CD8-positive, alpha-beta memory T cell (primary cell): ENCODE data around the gene NEK1. TPM values are rescaled to one million over a fixed set of nuclear protein-coding genes. Genes with fewer than 3 reads are reported as not detected.

ENCODE experiments used
- CTCF ChIA-PET: fragments of 350-600 bp; sonication (Branson Sonifier 250); formaldehyde crosslinking; loops from one replicate; lab custom pipeline; 2021; ENCODE audit warnings: antibody characterized with exemption; lab: Charles Lee
- POLR2A ChIA-PET: fragments of 350-600 bp; sonication (Branson Sonifier 250); formaldehyde crosslinking; loops from one replicate; lab custom pipeline; 2021; ENCODE audit warnings: antibody characterized with exemption; lab: Charles Lee
- DNase-seq, 5 donors: peaks; one replicate each; pipeline versions ENCODE4 v3.0.0 to v3.0.0-alpha.2; 2020 to 2022; ENCODE audit warnings: mixed read lengths in 1 of 5
- H3K27ac ChIP-seq: one replicate; pipeline ENCODE4 v1.7.0; 2013; ENCODE audit warnings: low read depth, mild to moderate bottlenecking, low read length, moderate library complexity
- H3K27me3 ChIP-seq: 2 replicates; pipeline ENCODE4 v1.7.0; 2013; ENCODE audit warnings: low read length, mild to moderate bottlenecking; ENCODE audit not compliant: insufficient read depth, poor library complexity, severe bottlenecking
- H3K36me3 ChIP-seq: 2 replicates; pipeline ENCODE4 v1.7.0; 2013; ENCODE audit warnings: mild to moderate bottlenecking, low read length, moderate library complexity; ENCODE audit not compliant: insufficient read depth
- H3K4me1 ChIP-seq: 2 replicates; pipeline ENCODE4 v1.7.0; 2013; ENCODE audit warnings: mild to moderate bottlenecking, low read length, moderate library complexity; ENCODE audit not compliant: insufficient read depth
- H3K4me3 ChIP-seq: 2 replicates; pipeline ENCODE4 v1.7.0; 2013; ENCODE audit warnings: mild to moderate bottlenecking, low read length
- H3K9me3 ChIP-seq: 2 replicates; pipeline ENCODE4 v1.7.0; 2013; ENCODE audit warnings: mild to moderate bottlenecking, low read length
- H3K27ac Mint-ChIP-seq, 8 donors: one replicate each; pipeline ENCODE4 v1.8.0; 2020 to 2021; ENCODE audit warnings: mixed read lengths in 8 of 8, mild to moderate bottlenecking in 6 of 8, inconsistent platforms in 3 of 8, moderate library complexity in 3 of 8
- H3K27me3 Mint-ChIP-seq, 2 donors: one replicate each; pipeline ENCODE4 v1.8.0; 2020 to 2021; ENCODE audit warnings: mixed read lengths in 2 of 2, mild to moderate bottlenecking in 1 of 2, moderate library complexity in 1 of 2
- H3K36me3 Mint-ChIP-seq, 3 donors: one replicate each; pipeline ENCODE4 v1.8.0; 2020 to 2021; ENCODE audit warnings: mixed read lengths in 3 of 3, inconsistent platforms in 1 of 3, mild to moderate bottlenecking in 1 of 3
- H3K4me1 Mint-ChIP-seq, 3 donors: one replicate each; pipeline ENCODE4 v1.8.0; 2020 to 2021; ENCODE audit warnings: mixed read lengths in 3 of 3, inconsistent platforms in 1 of 3, mild to moderate bottlenecking in 1 of 3
- H3K4me3 Mint-ChIP-seq, 7 donors: one replicate each; pipeline ENCODE4 v1.8.0; 2020 to 2021; ENCODE audit warnings: mixed read lengths in 7 of 7, mild to moderate bottlenecking in 6 of 7, moderate library complexity in 4 of 7, inconsistent platforms in 2 of 7
- H3K9me3 Mint-ChIP-seq, 5 donors: one replicate each; pipeline ENCODE4 v1.8.0; 2020 to 2022; ENCODE audit warnings: mixed read lengths in 5 of 5, mild to moderate bottlenecking in 3 of 5, moderate library complexity in 2 of 5, inconsistent platforms in 1 of 5
- polyA plus RNA-seq: library from polyadenylated mRNA; unstranded; fragments of 300-500 nt; fragmentation: Illumina TruSeq; gene quantifications from one replicate; pipeline ENCODE4 v1.2.3, GENCODE V29; 2021
- total RNA-seq, 2 experiments: library from RNA; stranded (reverse); gene quantifications; one replicate each; pipeline ENCODE4 v1.2.3, GENCODE V29; 2021

Gene NEK1
- total and polyA plus RNA-seq, 3 experiments from 2014 or later, result 10.5 to 11.7 (median 11.6) TPM

- peak within 1 kb of the TSS; percentile 90 for H3K4me3 ChIP-seq
- CTCF ChIA-PET, result interaction anchor here (0.5 to 2.5 kb wide), 9 partner anchors 7 to 189 kb away, joined by 3 to 11 read pairs (median 4); partner anchors contain the start of gene NEK1
- DNase-seq, result peak; percentile 80 to 90 (median 86)
- Mint-ChIP-seq H3K27me3 (peaks cover 0 to 4% of the 10 kb centered on the region in 2 donors), H3K4me1 (peaks cover 46 to 66% (median 57%) of the 10 kb centered on the region in 3 donors), H3K36me3 (peaks cover 0 to 14% (median 2%) of the 10 kb centered on the region in 3 donors), H3K27ac (peak within 1 kb of the TSS; percentile 98 to 100 (median 100)), H3K4me3 (peak within 1 kb of the TSS; percentile 93 to 100 (median 99)), H3K9me3 (no peaks in the 10 kb centered on the region)
- no peaks in the 10 kb centered on the region for H3K27me3 ChIP-seq
- POLR2A ChIA-PET, result interaction anchor here (0.7 kb wide), 1 partner anchor 8 kb away, joined by 3 read pairs; no protein-coding TSS in a partner anchor
- no peaks in the 10 kb centered on the region for H3K36me3 ChIP-seq
- H3K4me1 ChIP-seq, result peaks cover 38% of the 10 kb centered on the region
- peak within 1 kb of the TSS; percentile 94 for H3K27ac ChIP-seq
- H3K9me3 ChIP-seq, result no peaks in the 10 kb centered on the region
Observed at GRCh38 chr4:169619958-169620879, 7.8 kb upstream of the NEK1 start, which contains the start of gene CLCN3. CLCN3 (plus strand) TSS chr4:169620578; CDS start chr4:169635929, 15,351 bp downstream.

DNA sequence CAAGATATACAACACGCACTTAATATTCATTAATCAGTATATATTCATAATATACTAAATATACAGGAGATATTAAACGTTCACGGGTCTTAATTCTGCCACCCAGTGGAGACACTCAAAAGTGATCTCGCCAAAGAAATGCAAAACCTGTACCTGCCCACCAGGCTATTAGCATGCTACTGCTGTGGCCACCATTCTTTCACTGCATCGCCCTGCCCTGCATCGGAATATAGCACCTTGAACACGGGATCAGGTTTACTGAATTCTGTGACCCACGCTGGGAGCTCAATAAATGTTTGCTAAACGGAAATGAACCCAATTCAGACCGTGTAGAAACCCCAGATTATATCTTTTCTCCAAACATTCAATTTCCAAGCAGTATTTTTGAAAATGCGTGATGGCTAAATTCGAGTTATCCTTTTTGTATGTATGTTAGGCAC, 7.2 kb upstream of the NEK1 start:
- H3K27ac ChIP-seq, result peak overlapping the region; percentile 94
- H3K4me3 ChIP-seq, result peak overlapping the region; percentile 90
- peaks cover 44 to 62% (median 54%) of the 10 kb centered on the region in 3 donors for H3K4me1 Mint-ChIP-seq
- peaks cover 0 to 14% (median 0%) of the 10 kb centered on the region in 3 donors for H3K36me3 Mint-ChIP-seq
- CTCF ChIA-PET, result interaction anchor here (0.7 to 2.5 kb wide), 7 partner anchors 14 to 610 kb away, joined by 3 to 11 read pairs (median 4); partner anchors contain the start of gene CBR4
- no peaks in the 10 kb centered on the region for H3K9me3 ChIP-seq
- H3K4me1 ChIP-seq, result peaks cover 38% of the 10 kb centered on the region
- no peaks in the 10 kb centered on the region for H3K9me3 Mint-ChIP-seq
- H3K27me3 ChIP-seq, result no peaks in the 10 kb centered on the region
- no peaks in the 10 kb centered on the region for H3K36me3 ChIP-seq
- POLR2A ChIA-PET, result interaction anchor here (0.8 kb wide), 1 partner anchor 10 kb away, joined by 3 read pairs; no protein-coding TSS in a partner anchor
- peaks cover 0 to 4% of the 10 kb centered on the region in 2 donors for H3K27me3 Mint-ChIP-seq
- peak overlapping the region; percentile 93 to 100 (median 99) for H3K4me3 Mint-ChIP-seq
- DNase-seq, result peak in 4 of 5 donors; percentile 31 to 73 (median 56)
- H3K27ac Mint-ChIP-seq, result peak overlapping the region; percentile 98 to 100 (median 100)

- no peak overlapping the region for H3K4me3 ChIP-seq
- Mint-ChIP-seq H3K36me3 (peaks cover 0 to 14% (median 0%) of the 10 kb centered on the region in 3 donors), H3K9me3 (no peaks in the 10 kb centered on the region), H3K4me1 (peaks cover 44 to 62% (median 54%) of the 10 kb centered on the region in 3 donors), H3K27me3 (peaks cover 0 to 4% of the 10 kb centered on the region in 2 donors), H3K4me3 (peak overlapping the region; percentile 93 to 100 (median 99)), H3K27ac (peak overlapping the region; percentile 98 to 100 (median 100))
- CTCF ChIA-PET, result interaction anchor here (0.8 to 2.5 kb wide), 6 partner anchors 31 to 609 kb away, joined by 3 to 11 read pairs (median 4); partner anchors contain the start of gene CBR4
- no peak for DNase-seq
- no peaks in the 10 kb centered on the region for H3K27me3 ChIP-seq
- POLR2A ChIA-PET, result interaction anchor here (0.8 kb wide), 1 partner anchor 11 kb away, joined by 3 read pairs; no protein-coding TSS in a partner anchor
- H3K27ac ChIP-seq, result peak overlapping the region; percentile 94
- no peaks in the 10 kb centered on the region for H3K9me3 ChIP-seq
- no peaks in the 10 kb centered on the region for H3K36me3 ChIP-seq
- H3K4me1 ChIP-seq, result peaks cover 38% of the 10 kb centered on the region
Observed at GRCh38 chr4:169618986-169619385, 6.6 kb upstream of the NEK1 start.

DNA sequence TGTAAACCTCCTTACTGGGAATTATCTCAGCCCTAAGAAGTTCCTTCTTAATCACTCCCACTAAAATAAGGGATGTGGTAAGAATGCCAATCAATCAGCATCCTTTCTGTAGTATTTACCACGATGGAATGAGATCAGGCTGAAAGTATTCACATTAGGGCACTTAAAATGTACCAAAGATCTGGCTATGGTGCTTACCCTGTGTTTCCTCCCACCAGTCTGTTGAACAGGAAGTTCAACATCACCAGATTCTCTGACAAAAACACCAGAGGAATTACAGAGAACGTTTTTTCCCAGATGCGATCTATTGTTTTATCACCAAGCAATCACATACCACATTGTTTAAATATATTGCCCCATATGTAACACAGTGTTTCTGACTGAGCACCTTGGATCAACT, 5.9 kb upstream of the NEK1 start:
- Histone ChIP-seq H3K27me3 (no peaks in the 10 kb centered on the region), H3K9me3 (no peaks in the 10 kb centered on the region), H3K4me3 (peak overlapping the region; percentile 10), H3K4me1 (peaks cover 41% of the 10 kb centered on the region), H3K36me3 (no peaks in the 10 kb centered on the region), H3K27ac (no peak overlapping the region)
- Mint-ChIP-seq H3K27me3 (peaks cover 0 to 4% of the 10 kb centered on the region in 2 donors), H3K36me3 (peaks cover 0 to 14% (median 0%) of the 10 kb centered on the region in 3 donors), H3K4me3 (peak overlapping the region in 5 of 7 donors; percentile 15 to 100 (median 99)), H3K4me1 (peaks cover 41 to 58% (median 50%) of the 10 kb centered on the region in 3 donors), H3K9me3 (no peaks in the 10 kb centered on the region), H3K27ac (peak overlapping the region in 7 of 8 donors; percentile 30 to 100 (median 99))
- POLR2A ChIA-PET, result no interaction called here
- DNase-seq, result peak in 1 of 5 donors; percentile 41
- CTCF ChIA-PET, result interaction anchor here (0.8 to 2.5 kb wide), 2 partner anchors 31 to 74 kb away, joined by 3 to 7 read pairs; no protein-coding TSS in a partner anchor

GRCh38 chr4:169617306-169617705, 4.9 kb upstream of the NEK1 start:
- Mint-ChIP-seq H3K36me3 (peaks cover 0 to 16% (median 0%) of the 10 kb centered on the region in 3 donors), H3K27me3 (peaks cover 0 to 3% of the 10 kb centered on the region in 2 donors), H3K9me3 (no peaks in the 10 kb centered on the region), H3K27ac (peak overlapping the region in 4 of 8 donors; percentile 60 to 98 (median 76)), H3K4me3 (no peak overlapping the region), H3K4me1 (peaks cover 41 to 58% (median 49%) of the 10 kb centered on the region in 3 donors)
- Histone ChIP-seq H3K4me1 (peaks cover 39% of the 10 kb centered on the region), H3K27ac (no peak overlapping the region), H3K36me3 (no peaks in the 10 kb centered on the region), H3K9me3 (no peaks in the 10 kb centered on the region), H3K4me3 (no peak overlapping the region), H3K27me3 (no peaks in the 10 kb centered on the region)
- CTCF ChIA-PET, result interaction anchor here (1.3 kb wide), 1 partner anchor 96 kb away, joined by 4 read pairs; no protein-coding TSS in a partner anchor
- POLR2A ChIA-PET, result no interaction called here
- DNase-seq, result no peak

GRCh38 chr4:169616846-169617245, 4.5 kb upstream of the NEK1 start:
- Mint-ChIP-seq H3K27ac (peak overlapping the region in 2 of 8 donors; percentile 82 to 98), H3K4me1 (peaks cover 39 to 58% (median 47%) of the 10 kb centered on the region in 3 donors), H3K9me3 (no peaks in the 10 kb centered on the region), H3K27me3 (peaks cover 0 to 2% of the 10 kb centered on the region in 2 donors), H3K4me3 (no peak overlapping the region), H3K36me3 (peaks cover 0 to 21% (median 0%) of the 10 kb centered on the region in 3 donors)
- CTCF ChIA-PET, result interaction anchor here (0.5 to 1.3 kb wide), 2 partner anchors 96 to 267 kb away, joined by 3 to 4 read pairs; no protein-coding TSS in a partner anchor
- no peaks in the 10 kb centered on the region for H3K36me3 ChIP-seq
- no peaks in the 10 kb centered on the region for H3K27me3 ChIP-seq
- no peak overlapping the region for H3K27ac ChIP-seq
- peaks cover 35% of the 10 kb centered on the region for H3K4me1 ChIP-seq
- no peaks in the 10 kb centered on the region for H3K9me3 ChIP-seq
- DNase-seq, result no peak
- POLR2A ChIA-PET, result no interaction called here
- no peak overlapping the region for H3K4me3 ChIP-seq

DNA sequence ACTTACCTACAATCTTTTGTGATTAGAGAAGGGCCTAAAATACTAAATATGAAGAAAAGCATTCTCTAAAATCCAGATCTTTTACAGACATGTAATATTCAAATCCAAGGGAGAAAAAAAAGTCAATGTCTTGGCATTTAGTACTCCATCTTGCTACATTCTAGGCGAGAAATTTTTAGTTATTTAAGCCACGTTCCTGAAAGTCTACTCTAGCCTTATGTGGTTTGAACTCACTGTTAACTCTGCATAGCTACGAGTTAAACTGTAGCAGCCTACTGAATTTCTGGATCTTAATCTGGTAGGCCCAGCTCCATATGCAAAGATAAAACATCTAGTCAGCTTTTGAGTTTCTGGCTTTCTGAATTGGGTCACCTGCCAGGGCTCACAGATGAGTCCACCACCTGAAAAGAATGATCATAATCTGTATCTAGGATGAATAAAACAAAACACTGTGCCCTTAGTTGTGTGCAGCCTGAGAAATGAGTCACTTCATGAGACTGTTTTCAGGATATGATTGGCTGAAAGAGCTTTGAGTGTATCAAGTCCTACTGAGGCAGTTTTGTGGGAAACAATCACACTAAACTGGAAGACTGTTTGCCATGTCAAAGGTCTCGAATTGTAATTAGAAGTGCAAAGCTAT, 3.2 kb upstream of the NEK1 start:
- Histone ChIP-seq H3K27ac (no peak overlapping the region), H3K36me3 (no peaks in the 10 kb centered on the region), H3K4me3 (no peak overlapping the region), H3K9me3 (no peaks in the 10 kb centered on the region), H3K27me3 (no peaks in the 10 kb centered on the region), H3K4me1 (peaks cover 39% of the 10 kb centered on the region)
- CTCF ChIA-PET, result no interaction called here
- no peaks in the 10 kb centered on the region for H3K9me3 Mint-ChIP-seq
- POLR2A ChIA-PET, result no interaction called here
- no peak overlapping the region for H3K27ac Mint-ChIP-seq
- H3K4me1 Mint-ChIP-seq, result peaks cover 40 to 59% (median 48%) of the 10 kb centered on the region in 3 donors
- H3K36me3 Mint-ChIP-seq, result peaks cover 0 to 18% (median 0%) of the 10 kb centered on the region in 3 donors
- no peak for DNase-seq
- H3K4me3 Mint-ChIP-seq, result peak overlapping the region in 1 of 7 donors; percentile 10
- peaks cover 0 to 2% of the 10 kb centered on the region in 2 donors for H3K27me3 Mint-ChIP-seq
